Colonic mucosa (tissue), 4 donors: ENCODE data around the gene COL19A1. TPM values are rescaled to one million over a fixed set of nuclear protein-coding genes. Genes with fewer than 3 reads are reported as not detected.
"Not testable (repeated sequence)": the region's sequence is repeated elsewhere in the genome, so short reads cannot be mapped to it uniquely, and the experiment has no call there.

Experiments used
- DNase-seq: peaks from one replicate; pipeline ENCODE4 v3.0.0-alpha.2; 2020
- H3K27ac ChIP-seq: fragments of 200-600 bp; one replicate; pipeline ENCODE4 v1.8.0; 2021
- H3K27me3 ChIP-seq: fragments of 200-600 bp; one replicate; pipeline ENCODE4 v1.8.0; 2021
- H3K36me3 ChIP-seq: fragments of 200-600 bp; one replicate; pipeline ENCODE4 v1.8.0; 2021
- H3K4me1 ChIP-seq: fragments of 200-600 bp; one replicate; pipeline ENCODE4 v1.8.0; 2021; ENCODE audit warnings: mild to moderate bottlenecking
- H3K4me3 ChIP-seq: fragments of 200-600 bp; one replicate; pipeline ENCODE4 v1.8.0; 2021
- H3K9ac ChIP-seq, 2 donors: one replicate each; pipeline ENCODE4 v1.7.0; 2013; ENCODE audit warnings: control low read depth in 2 of 2, low read depth in 2 of 2, low read length in 2 of 2
- H3K9me3 ChIP-seq: fragments of 200-600 bp; one replicate; pipeline ENCODE4 v1.8.0; 2021
- intact Hi-C: fragments of 100-400 bp; cut with DNase I; formaldehyde crosslinking; loops from one replicate; pipeline ENCODE4 v1.14.1; 2022
- total RNA-seq, 2 donors: library from RNA; stranded (reverse); fragmentation: NEBNext Ultra II Directional in 1 of 2; extraction: Animal tissue kit (Norgen Biotek cat#: 25700) in 1 of 2; gene quantifications; one replicate each; pipeline ENCODE4 v1.2.1, GENCODE V29; 2021
- TF ChIP-seq, protein P1 (sequence below): fragments of 200-600 bp; IDR thresholded peaks from one replicate; pipeline ENCODE4 v1.8.0; 2022; ENCODE audit warnings: antibody characterized with exemption, mild to moderate bottlenecking
- donor health status: healthy.
- donor health status: DM: no; HTN: no; CAD: no.
- donor health status: DM: no; HTN: no; CAD: no.

The COL19A1 gene
- total RNA-seq, 2 donors from 2014 or later, result 0.22 to 0.56 TPM

DNA sequence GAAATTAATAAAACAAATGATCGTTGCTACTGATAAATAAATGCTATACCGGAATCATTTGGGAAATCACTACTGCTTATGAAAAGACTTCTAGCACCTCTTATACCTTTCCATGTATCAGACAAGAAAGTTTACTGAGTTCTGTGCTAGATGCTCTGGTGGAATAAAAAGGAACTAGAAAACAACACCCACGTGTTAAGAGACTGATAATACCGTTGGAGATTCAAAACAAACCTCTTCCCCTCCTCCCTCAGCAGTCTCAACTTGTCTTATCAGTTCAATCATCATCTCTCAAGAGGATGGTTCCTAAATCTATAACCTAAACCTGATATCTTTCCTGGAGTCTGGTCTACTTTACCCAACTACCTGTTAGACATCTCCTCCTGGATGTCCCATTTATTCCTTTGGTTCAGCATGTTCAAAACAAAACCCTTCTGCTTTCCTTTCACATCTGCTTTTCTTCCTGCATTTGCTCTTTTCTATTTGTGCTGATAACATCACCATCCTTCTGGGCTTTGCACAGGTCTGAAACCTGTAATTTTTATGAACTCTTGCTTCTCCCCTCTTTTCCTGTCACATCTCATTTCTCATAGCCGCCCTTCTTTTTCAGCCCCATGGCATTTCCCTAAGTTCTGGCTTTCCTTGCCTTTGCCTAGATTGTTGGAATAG, 122.2 kb downstream of the COL19A1 start:
- DNase-seq, result no peak
- Histone ChIP-seq H3K27ac (no peak overlapping the region), H3K9me3 (no peaks in the 10 kb centered on the region), H3K36me3 (no peaks in the 10 kb centered on the region), H3K4me3 (no peak overlapping the region), H3K4me1 (no peaks in the 10 kb centered on the region), H3K27me3 (no peaks in the 10 kb centered on the region), H3K9ac (no peak overlapping the region)
- intact Hi-C loops, result no loop called here
- TF ChIP-seq, protein P1, sequence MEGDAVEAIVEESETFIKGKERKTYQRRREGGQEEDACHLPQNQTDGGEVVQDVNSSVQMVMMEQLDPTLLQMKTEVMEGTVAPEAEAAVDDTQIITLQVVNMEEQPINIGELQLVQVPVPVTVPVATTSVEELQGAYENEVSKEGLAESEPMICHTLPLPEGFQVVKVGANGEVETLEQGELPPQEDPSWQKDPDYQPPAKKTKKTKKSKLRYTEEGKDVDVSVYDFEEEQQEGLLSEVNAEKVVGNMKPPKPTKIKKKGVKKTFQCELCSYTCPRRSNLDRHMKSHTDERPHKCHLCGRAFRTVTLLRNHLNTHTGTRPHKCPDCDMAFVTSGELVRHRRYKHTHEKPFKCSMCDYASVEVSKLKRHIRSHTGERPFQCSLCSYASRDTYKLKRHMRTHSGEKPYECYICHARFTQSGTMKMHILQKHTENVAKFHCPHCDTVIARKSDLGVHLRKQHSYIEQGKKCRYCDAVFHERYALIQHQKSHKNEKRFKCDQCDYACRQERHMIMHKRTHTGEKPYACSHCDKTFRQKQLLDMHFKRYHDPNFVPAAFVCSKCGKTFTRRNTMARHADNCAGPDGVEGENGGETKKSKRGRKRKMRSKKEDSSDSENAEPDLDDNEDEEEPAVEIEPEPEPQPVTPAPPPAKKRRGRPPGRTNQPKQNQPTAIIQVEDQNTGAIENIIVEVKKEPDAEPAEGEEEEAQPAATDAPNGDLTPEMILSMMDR, result no peak

DNA sequence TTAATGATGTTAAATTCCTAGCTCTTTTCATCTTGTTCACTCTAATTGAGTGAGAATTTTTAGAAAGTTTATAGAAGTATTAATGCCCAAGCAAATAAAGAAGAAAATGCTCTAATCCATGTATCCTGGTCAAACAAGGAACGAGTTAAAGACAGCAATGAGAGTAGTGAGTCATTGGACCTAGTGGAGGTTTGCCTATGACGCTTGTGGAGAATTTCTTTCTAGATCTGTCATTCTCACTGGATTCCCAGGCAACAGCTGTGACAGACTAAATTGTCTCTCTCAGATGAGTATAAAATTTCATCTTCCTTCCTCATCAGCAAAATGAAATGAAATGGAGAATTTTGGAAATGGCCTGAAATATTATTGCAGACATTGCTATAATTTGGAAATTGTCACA, 127.9 kb downstream of the COL19A1 start:
- Histone ChIP-seq H3K4me1 (no peaks in the 10 kb centered on the region), H3K9me3 (no peaks in the 10 kb centered on the region), H3K4me3 (no peak overlapping the region), H3K9ac (no peak overlapping the region), H3K27ac (no peak overlapping the region), H3K36me3 (no peaks in the 10 kb centered on the region), H3K27me3 (no peaks in the 10 kb centered on the region)
- intact Hi-C loops, result no loop called here
- DNase-seq, result no peak
- TF ChIP-seq, protein P1, result no peak

DNA sequence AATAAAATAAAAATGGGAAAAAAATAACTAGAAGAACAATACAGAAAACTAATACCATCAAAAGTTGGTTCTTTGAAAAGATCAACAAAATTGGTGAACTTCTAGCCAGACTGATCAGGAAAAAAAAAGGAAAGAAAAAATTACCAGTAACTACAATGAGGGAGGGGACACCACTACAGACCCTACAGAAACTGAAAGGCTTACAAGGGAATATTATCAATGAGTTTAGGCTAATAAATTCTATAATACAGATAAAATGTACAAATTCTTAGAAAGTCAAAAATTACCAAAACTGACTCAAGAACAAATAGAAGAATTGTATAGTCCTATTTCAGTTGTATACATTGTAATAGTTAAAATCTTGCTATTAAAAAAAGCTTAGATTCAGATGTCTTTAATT, 141.8 kb downstream of the COL19A1 start:
- Histone ChIP-seq H3K9me3 (no peaks in the 10 kb centered on the region), H3K27ac (no peak overlapping the region), H3K27me3 (no peaks in the 10 kb centered on the region), H3K4me1 (no peaks in the 10 kb centered on the region), H3K9ac (no peak overlapping the region), H3K36me3 (no peaks in the 10 kb centered on the region), H3K4me3 (no peak overlapping the region)
- intact Hi-C loops, result no loop called here
- DNase-seq, result no peak
- TF ChIP-seq, protein P1, result no peak

DNA sequence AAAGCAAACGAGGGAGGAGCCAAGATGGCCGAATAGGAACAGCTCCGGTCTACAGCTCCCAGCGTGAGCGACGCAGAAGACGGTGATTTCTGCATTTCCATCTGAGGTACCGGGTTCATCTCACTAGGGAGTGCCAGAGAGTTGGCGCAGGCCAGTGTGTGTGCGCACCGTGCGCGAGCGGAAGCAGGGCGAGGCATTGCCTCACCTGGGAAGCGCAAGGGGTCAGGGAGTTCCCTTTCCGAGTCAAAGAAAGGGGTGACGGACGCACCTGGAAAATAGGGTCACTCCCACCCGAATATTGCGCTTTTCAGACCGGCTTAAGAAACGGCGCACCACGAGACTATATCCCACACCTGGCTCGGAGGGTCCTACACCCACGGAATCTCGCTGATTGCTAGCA, 144.0 kb downstream of the COL19A1 start:
- H3K4me3 ChIP-seq, H3K27me3 ChIP-seq, H3K36me3 ChIP-seq, intact Hi-C loops, H3K9me3 ChIP-seq, H3K27ac ChIP-seq, H3K4me1 ChIP-seq, DNase-seq, H3K9ac ChIP-seq: not testable (repeated sequence)

DNA sequence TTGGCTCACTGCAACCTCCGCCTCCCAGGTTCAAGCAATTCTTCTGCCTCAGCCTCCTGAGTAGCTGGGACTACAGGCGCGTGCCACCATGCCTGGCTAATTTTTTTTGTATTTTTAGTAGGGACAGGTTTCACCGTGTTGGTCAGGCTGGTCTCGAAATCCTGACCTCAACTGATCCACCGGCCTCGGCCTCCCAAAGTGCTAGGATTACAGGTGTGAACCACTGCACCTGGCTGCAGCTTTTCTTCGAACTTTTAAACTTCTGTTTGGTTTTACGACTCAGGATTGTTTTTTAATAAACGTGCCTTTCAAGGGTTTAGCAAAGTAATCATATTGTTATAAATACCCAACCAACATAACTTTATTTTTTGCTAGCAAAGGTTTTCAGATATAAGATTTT, 156.8 kb downstream of the COL19A1 start:
- H3K27ac ChIP-seq, H3K36me3 ChIP-seq, H3K9me3 ChIP-seq, H3K27me3 ChIP-seq, H3K9ac ChIP-seq, intact Hi-C loops, H3K4me3 ChIP-seq, DNase-seq, H3K4me1 ChIP-seq: not testable (repeated sequence)

DNA sequence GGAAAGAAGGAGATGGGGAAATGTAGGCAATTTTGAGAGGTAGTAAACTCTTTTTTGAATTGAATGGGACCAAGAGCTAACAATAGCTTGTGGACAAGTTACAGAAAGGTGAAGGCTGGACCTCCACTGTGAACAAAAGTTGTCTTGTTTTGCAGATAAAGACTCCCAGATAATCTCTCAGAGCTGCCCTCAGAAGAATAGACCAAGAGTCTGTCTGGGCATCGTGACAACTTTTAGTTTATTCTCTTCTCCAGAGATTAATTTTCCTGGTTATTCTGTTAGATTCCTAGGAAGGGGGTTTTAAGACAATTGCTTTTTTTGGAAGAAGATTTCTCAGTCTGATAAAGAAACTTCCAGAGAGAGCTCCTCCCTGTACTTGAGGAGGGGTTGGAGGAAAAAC, 161.9 kb downstream of the COL19A1 start:
- no peak overlapping the region for H3K27ac ChIP-seq
- intact Hi-C loops, result no loop called here
- no peaks in the 10 kb centered on the region for H3K9me3 ChIP-seq
- no peak overlapping the region for H3K9ac ChIP-seq
- no peaks in the 10 kb centered on the region for H3K27me3 ChIP-seq
- H3K4me3 ChIP-seq, result no peak overlapping the region
- TF ChIP-seq, protein P1, result no peak
- DNase-seq, result no peak
- H3K36me3 ChIP-seq, result no peaks in the 10 kb centered on the region
- H3K4me1 ChIP-seq, result no peaks in the 10 kb centered on the region
